ENCODE measurements around the gene MRPL28. TPM values are rescaled to one million over a fixed set of nuclear protein-coding genes. Genes with fewer than 3 reads are reported as not detected.
"Not testable (repeated sequence)": the region's sequence is repeated elsewhere in the genome, so short reads cannot be mapped to it uniquely, and the experiment has no call there.

Gene MRPL28
- total RNA-seq, 1 experiment from 2014 or later, result 38.1 TPM

GRCh38 chr16:337975-338575 lies 32.3 kb downstream of the MRPL28 start:
- no peak overlapping the region for H3K27ac ChIP-seq (ENCODE audit: low read length)
- no peaks in the 10 kb centered on the region for H3K9me2 ChIP-seq (replicated peaks; ENCODE audit: insufficient read depth, low read length)
- no peak for DNase-seq
- H3K79me2 ChIP-seq (ENCODE audit: low read length), result peaks cover 91% of the 10 kb centered on the region
- H3K9ac ChIP-seq (ENCODE audit: low read length), result no peak overlapping the region
- no peak overlapping the region for H3K4me2 ChIP-seq (ENCODE audit: low read depth, low read length, poor library complexity, severe bottlenecking)
- H2AFZ ChIP-seq (ENCODE audit: low read length), result no peak overlapping the region
- H3K4me1 ChIP-seq (ENCODE audit: low read length), result no peaks in the 10 kb centered on the region
- H3K36me3 ChIP-seq (ENCODE audit: insufficient read depth, low read length), result no peaks in the 10 kb centered on the region; the same call in 1 of the 2 replicates
- peaks cover 3% of the 10 kb centered on the region; the same call in 1 of the 2 replicates for H3K9me3 ChIP-seq (ENCODE audit: low read length)
- H3K4me3 ChIP-seq (ENCODE audit: low read length), result no peak overlapping the region
- H4K20me1 ChIP-seq (ENCODE audit: insufficient read depth, low read depth, low read length), result peaks cover 16% of the 10 kb centered on the region; the same call in 1 of the 2 replicates
- no peaks in the 10 kb centered on the region for H3K27me3 ChIP-seq (ENCODE audit: low read length)

GRCh38 chr16:337437-337836 lies 32.9 kb downstream of the MRPL28 start:
- Histone ChIP-seq H3K4me1 (ENCODE audit: low read length) (no peaks in the 10 kb centered on the region), H3K27me3 (ENCODE audit: low read length) (no peaks in the 10 kb centered on the region), H3K36me3 (ENCODE audit: insufficient read depth, low read length) (no peaks in the 10 kb centered on the region; the same call in 1 of the 2 replicates), H2AFZ (ENCODE audit: low read length) (no peak overlapping the region), H3K9me2 (replicated peaks; ENCODE audit: insufficient read depth, low read length) (no peaks in the 10 kb centered on the region), H3K4me2 (ENCODE audit: low read depth, low read length, poor library complexity, severe bottlenecking) (no peak overlapping the region), H3K79me2 (ENCODE audit: low read length) (peaks cover 91% of the 10 kb centered on the region), H3K9me3 (ENCODE audit: low read length) (peaks cover 3% of the 10 kb centered on the region; the same call in 1 of the 2 replicates), H3K9ac (ENCODE audit: low read length) (no peak overlapping the region), H3K4me3 (ENCODE audit: low read length) (no peak overlapping the region), H3K27ac (ENCODE audit: low read length) (no peak overlapping the region), H4K20me1 (ENCODE audit: insufficient read depth, low read depth, low read length) (peaks cover 10% of the 10 kb centered on the region; the same call in 1 of the 2 replicates)
- no peak for DNase-seq

GRCh38 chr16:336269-336668 lies 34.1 kb downstream of the MRPL28 start:
- Histone ChIP-seq H3K27ac (ENCODE audit: low read length) (no peak overlapping the region), H3K4me1 (ENCODE audit: low read length) (no peaks in the 10 kb centered on the region), H3K36me3 (ENCODE audit: insufficient read depth, low read length) (no peaks in the 10 kb centered on the region; the same call in 1 of the 2 replicates), H3K9me2 (replicated peaks; ENCODE audit: insufficient read depth, low read length) (no peaks in the 10 kb centered on the region), H2AFZ (ENCODE audit: low read length) (no peak overlapping the region), H3K79me2 (ENCODE audit: low read length) (peaks cover 96% of the 10 kb centered on the region), H4K20me1 (ENCODE audit: insufficient read depth, low read depth, low read length) (peaks cover 10% of the 10 kb centered on the region; the same call in 1 of the 2 replicates), H3K4me3 (ENCODE audit: low read length) (no peak overlapping the region), H3K9me3 (ENCODE audit: low read length) (peaks cover 3% of the 10 kb centered on the region; the same call in 1 of the 2 replicates), H3K4me2 (ENCODE audit: low read depth, low read length, poor library complexity, severe bottlenecking) (no peak overlapping the region), H3K27me3 (ENCODE audit: low read length) (no peaks in the 10 kb centered on the region), H3K9ac (ENCODE audit: low read length) (no peak overlapping the region)
- no peak for DNase-seq

GRCh38 chr16:334861-335632 lies 35.3 kb downstream of the MRPL28 start:
- not testable (repeated sequence) for H3K27ac ChIP-seq (ENCODE audit: low read length); H2AFZ ChIP-seq (ENCODE audit: low read length); H4K20me1 ChIP-seq (ENCODE audit: insufficient read depth, low read depth, low read length); H3K9me3 ChIP-seq (ENCODE audit: low read length); H3K4me3 ChIP-seq (ENCODE audit: low read length); H3K4me1 ChIP-seq (ENCODE audit: low read length); H3K9ac ChIP-seq (ENCODE audit: low read length); H3K36me3 ChIP-seq (ENCODE audit: insufficient read depth, low read length); H3K27me3 ChIP-seq (ENCODE audit: low read length); DNase-seq; H3K9me2 ChIP-seq (replicated peaks; ENCODE audit: insufficient read depth, low read length); H3K4me2 ChIP-seq (ENCODE audit: low read depth, low read length, poor library complexity, severe bottlenecking)
- H3K79me2 ChIP-seq (ENCODE audit: low read length), result peaks cover 98% of the 10 kb centered on the region

GRCh38 chr16:334164-334832 lies 36.0 kb downstream of the MRPL28 start:
- H3K4me2 ChIP-seq (ENCODE audit: low read depth, low read length, poor library complexity, severe bottlenecking); H3K4me1 ChIP-seq (ENCODE audit: low read length); H3K9me3 ChIP-seq (ENCODE audit: low read length); H2AFZ ChIP-seq (ENCODE audit: low read length); H3K27me3 ChIP-seq (ENCODE audit: low read length); H4K20me1 ChIP-seq (ENCODE audit: insufficient read depth, low read depth, low read length); H3K4me3 ChIP-seq (ENCODE audit: low read length); H3K9me2 ChIP-seq (replicated peaks; ENCODE audit: insufficient read depth, low read length); H3K27ac ChIP-seq (ENCODE audit: low read length); DNase-seq; H3K9ac ChIP-seq (ENCODE audit: low read length); H3K36me3 ChIP-seq (ENCODE audit: insufficient read depth, low read length): not testable (repeated sequence)
- H3K79me2 ChIP-seq (ENCODE audit: low read length), result peaks cover 94% of the 10 kb centered on the region

- no peak for DNase-seq
- Histone ChIP-seq H3K4me1 (ENCODE audit: low read length) (no peaks in the 10 kb centered on the region), H3K36me3 (ENCODE audit: insufficient read depth, low read length) (no peaks in the 10 kb centered on the region), H3K4me3 (ENCODE audit: low read length) (no peak overlapping the region), H3K9me3 (ENCODE audit: low read length) (peaks cover 3% of the 10 kb centered on the region; the same call in 1 of the 2 replicates), H3K27me3 (ENCODE audit: low read length) (no peaks in the 10 kb centered on the region), H3K27ac (ENCODE audit: low read length) (no peak overlapping the region), H3K79me2 (ENCODE audit: low read length) (peaks cover 95% of the 10 kb centered on the region), H3K4me2 (ENCODE audit: low read depth, low read length, poor library complexity, severe bottlenecking) (no peak overlapping the region), H3K9ac (ENCODE audit: low read length) (no peak overlapping the region), H2AFZ (ENCODE audit: low read length) (no peak overlapping the region), H4K20me1 (ENCODE audit: insufficient read depth, low read depth, low read length) (peaks cover 5% of the 10 kb centered on the region; the same call in 1 of the 2 replicates), H3K9me2 (replicated peaks; ENCODE audit: insufficient read depth, low read length) (no peaks in the 10 kb centered on the region)
These were observed 36.8 kb downstream of the MRPL28 start for GRCh38 chr16:333406-334094.

- not testable (repeated sequence) for H3K27ac ChIP-seq (ENCODE audit: low read length); H4K20me1 ChIP-seq (ENCODE audit: insufficient read depth, low read depth, low read length); H3K36me3 ChIP-seq (ENCODE audit: insufficient read depth, low read length); DNase-seq; H2AFZ ChIP-seq (ENCODE audit: low read length); H3K4me1 ChIP-seq (ENCODE audit: low read length); H3K4me2 ChIP-seq (ENCODE audit: low read depth, low read length, poor library complexity, severe bottlenecking); H3K9ac ChIP-seq (ENCODE audit: low read length); H3K4me3 ChIP-seq (ENCODE audit: low read length); H3K9me3 ChIP-seq (ENCODE audit: low read length); H3K27me3 ChIP-seq (ENCODE audit: low read length); H3K9me2 ChIP-seq (replicated peaks; ENCODE audit: insufficient read depth, low read length)
- peaks cover 85% of the 10 kb centered on the region for H3K79me2 ChIP-seq (ENCODE audit: low read length)
These were observed 39.0 kb downstream of the MRPL28 start for GRCh38 chr16:331181-331814.
